Fibroblast of skin of right biceps (primary cell): ENCODE data around the gene LRRK2.
"Not testable (repeated sequence)": the region's sequence is repeated elsewhere in the genome, so short reads cannot be mapped to it uniquely, and the experiment has no call there.

Experiments
- DNase-seq: peaks from one replicate; pipeline ENCODE4 v3.0.0-alpha.2; 2013

LRRK2 gene

GRCh38 chr12:40215982-40216381 lies 8.8 kb upstream of the LRRK2 start:
- peak; percentile 6 for DNase-seq

DNA sequence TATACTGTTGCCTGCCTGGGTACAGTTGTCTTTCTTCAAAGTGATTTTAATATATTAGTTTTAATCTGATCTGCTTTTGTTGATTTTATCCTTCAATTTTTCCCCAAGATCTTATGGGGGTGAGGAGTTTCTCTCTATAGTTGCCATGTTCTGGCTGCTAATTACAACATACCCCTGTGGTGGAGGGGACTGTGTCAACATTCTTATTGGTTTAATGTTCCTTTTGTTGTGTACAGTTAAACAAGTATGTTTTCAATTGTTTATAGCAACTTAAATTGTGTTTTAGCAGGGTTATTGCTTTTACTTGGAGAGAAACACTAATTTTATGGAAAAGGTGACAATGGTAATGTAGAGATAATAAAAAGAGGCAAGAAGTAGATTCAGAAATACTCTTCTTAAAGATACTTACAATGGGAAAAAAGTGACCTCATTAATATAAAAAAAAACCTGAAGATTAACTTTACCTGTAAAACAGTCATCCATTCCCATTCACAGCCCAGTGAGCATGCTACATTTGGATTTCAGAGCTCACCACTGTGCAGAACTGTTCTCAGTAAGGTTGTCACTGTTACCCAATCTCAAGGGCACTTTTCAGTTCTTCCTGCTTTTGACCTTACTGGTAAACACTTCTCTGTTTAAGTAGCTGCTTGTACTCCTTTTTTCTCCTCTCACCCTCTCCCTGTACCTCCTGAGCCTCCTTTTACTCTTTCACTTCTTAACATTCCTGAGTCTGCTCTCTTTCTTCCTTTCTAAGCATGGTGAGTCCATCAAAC lies 8.1 kb upstream of the LRRK2 start:
- DNase-seq: no peak

DNA sequence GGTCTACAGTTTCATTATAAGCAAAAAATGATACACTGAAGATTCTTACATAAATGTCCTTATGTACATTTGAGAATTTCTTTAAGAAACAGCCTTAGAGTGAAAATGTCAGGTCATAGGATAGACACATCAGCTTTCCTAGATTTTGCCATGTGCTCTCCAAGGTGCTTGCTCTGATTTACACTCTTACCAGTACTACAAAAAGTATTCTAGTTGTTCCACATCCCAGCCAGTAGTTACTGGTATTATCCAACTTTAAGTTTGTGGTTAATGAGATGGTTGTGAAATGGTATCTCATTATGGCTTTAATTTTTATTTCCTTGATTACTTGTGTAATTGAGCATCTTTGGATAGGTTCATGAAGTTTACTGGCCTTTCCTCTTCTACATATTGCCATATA lies 5.0 kb upstream of the LRRK2 start:
- no peak for DNase-seq

GRCh38 chr12:40222247-40222646 lies 2.5 kb upstream of the LRRK2 start:
- DNase-seq: peak; percentile 15

DNA sequence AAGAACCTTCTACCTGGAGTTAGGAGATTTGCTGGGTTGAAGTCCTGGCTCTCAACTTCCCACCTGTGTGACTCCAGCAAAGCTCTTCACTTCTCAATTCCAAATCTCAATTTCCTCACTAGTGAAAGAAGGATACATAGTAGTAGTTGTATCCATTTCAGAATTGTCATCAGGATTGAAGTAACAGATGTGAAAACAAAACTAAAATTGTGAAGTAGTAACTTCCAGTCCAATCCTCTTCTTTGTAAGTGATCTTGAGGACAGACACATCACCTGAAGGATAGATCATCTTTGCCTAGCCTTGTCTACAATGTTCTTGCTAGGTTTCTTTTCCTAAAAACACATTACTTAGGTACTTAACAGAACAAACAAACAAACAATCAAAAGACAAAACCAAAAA lies 1.2 kb upstream of the LRRK2 start:
- no peak for DNase-seq

DNA sequence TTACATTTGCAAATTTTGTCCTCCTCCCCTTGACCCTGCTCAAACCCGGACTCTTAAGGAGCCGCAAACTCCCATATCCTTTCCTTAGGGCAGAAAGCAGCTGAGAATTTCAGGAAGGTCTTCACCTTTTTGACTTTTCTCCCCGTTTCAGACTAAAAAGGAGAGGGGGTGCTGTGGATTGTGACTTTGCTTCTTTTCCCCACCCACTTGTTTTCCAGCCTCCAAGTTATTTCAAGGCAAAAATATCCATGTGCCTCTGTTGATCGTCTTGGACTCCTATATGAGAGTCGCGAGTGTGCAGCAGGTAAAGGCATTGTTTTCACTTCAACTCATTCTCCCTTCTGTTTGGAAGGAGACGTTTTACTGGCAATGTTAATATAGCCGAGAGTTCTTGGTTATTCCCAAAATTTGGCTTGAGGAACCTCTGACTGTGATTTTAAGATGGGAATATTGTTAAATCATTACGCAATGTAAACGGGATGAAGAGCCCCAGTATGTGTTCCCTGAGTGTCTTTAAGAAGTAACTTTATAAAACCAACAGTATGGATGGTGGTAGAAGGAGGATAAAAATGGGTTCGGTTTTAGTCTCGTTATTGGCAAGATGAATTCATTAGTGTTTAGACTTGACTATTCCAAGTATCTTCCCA lies 663 bp downstream of the LRRK2 start:
- no peak for DNase-seq

DNA sequence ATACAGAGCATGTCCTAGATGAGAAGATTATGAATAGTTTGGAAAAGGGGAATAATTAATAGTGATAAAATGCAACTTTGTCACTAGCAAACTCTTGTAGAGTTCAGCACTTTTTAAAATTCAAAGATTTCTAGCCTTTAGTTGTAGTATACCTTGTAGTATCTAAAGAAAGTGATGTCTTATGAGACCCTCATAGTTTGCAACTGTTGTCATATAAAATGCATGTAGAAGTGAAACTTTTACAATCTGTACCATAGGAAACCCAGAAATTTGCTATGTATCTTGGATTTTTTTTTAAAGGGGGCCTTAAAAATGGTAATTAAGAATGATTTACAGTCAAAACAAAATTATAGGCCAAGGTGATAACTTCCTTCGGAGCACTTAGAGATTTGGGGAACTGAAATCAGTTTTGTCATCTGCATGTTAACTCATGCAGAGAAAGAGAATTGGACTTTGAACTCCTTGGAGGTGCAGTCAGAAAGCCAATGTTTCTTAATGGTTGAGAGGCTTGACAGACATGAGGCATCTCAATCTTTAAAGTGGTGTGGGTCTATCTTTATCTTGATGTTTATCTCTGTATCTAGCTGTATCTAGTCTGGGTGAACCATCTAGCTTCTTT lies 1.3 kb downstream of the LRRK2 start:
- DNase-seq: no peak

GRCh38 chr12:40226705-40227104 lies 1.9 kb downstream of the LRRK2 start:
- DNase-seq: peak; percentile 78

DNA sequence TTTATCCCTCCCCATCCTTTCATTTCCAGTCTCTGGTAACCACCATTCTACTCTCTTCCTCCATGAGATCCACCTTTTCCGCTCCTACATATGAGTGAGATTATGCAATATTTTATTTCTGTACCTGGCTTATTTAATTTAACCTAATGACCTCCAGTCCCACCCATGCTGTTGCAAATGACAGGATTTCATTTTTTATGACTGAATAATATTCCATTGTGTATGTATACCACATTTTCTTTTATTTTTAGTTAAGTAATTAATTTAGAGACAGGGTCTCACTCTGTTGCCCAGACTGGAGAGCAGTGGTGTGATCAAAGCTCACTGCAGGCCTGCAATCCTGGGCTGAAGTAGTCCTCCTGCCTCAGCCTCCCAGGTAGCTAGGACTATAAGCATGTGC lies 2.6 kb downstream of the LRRK2 start:
- no peak for DNase-seq

GRCh38 chr12:40228727-40229126 lies 3.9 kb downstream of the LRRK2 start:
- no peak for DNase-seq

DNA sequence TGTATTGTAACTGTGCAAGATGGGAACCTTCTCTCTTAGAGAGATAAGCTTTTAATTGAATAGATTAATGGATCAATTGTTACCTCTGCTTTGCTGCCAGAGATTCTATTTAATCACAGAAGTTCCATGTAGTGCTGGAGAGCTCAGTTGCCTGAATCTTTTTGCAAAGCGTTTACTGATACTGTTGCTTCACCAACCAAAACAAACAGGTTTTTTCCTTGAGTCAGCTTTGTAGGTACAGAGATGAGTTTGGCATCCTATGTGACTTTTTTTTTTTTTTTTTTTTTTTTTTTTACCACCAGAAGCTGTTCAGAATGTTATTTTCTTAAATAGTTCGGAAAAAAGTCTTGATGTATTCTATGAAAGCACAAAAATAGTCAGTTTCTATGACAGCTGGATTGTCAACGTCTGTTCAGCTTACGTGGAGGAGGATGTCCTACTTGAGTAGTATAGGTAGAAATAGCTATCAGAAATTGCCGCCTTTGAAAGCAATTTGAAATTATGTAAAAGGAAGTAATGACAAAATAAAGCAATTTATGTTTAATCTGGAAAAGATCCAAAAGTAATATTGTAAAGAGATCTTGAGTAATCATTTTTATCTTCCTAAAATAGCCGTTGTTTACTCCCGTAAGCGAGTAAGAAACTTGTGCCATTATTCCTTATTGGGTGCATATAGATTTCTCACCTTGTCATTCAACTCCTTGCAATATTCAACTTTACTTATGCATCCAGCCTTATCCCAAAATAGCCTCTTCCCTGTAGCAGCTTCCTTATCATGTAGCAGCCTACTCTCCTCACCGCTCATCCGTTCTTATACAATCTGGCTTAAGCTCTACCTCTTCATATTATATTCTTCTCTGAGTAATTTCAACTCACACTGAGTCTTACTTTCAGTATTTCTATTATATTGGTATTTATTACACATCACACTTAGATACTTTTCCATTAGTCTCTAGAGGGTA lies 5.2 kb downstream of the LRRK2 start:
- no peak for DNase-seq

DNA sequence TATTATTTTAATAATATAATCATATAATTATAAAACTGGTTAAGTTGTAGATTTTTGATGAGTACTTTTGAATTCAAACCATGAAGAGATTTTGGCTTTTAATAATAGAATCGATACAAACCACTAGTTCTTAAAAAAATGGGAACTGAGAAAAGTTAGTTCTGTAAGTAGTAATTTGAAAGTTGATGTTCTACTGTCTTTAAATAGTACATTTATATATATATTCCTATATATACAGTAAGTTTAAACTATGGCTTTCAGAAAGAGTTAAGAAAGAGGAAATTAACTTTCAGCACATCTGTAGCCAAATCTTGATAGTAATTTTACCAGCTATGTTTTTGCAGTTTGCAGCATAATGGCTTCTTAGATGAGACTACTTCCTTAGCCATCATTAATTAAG lies 7.8 kb downstream of the LRRK2 start:
- DNase-seq: no peak

DNA sequence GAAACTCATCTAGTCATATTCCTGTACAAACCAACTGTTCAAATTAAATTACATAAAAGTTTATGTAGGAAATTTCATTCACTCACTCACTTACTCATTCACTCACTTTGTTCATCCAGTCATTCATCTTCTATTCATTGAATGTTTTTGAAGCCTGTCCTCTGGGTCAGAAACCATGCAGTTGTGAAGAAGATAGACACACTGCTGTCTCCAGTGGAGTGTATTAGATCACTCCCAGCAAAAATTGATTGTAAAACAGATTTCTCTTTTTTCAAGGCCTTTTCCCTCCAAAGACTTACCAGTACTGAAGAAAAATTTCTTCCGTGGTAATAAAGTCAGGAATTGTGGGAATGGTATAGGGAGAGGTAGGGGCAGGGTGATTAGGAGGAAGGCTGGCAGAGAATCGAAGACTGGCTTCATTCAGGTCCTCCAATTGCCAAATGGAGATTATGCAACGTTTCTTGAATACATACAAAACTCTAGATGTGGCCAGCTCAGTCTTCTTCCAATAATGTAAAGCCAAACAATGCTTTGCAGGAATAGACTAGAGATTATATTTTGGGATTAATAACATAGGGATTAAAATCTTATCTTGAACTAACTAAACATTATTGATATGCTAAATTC lies 9.1 kb downstream of the LRRK2 start:
- DNase-seq: no peak

DNA sequence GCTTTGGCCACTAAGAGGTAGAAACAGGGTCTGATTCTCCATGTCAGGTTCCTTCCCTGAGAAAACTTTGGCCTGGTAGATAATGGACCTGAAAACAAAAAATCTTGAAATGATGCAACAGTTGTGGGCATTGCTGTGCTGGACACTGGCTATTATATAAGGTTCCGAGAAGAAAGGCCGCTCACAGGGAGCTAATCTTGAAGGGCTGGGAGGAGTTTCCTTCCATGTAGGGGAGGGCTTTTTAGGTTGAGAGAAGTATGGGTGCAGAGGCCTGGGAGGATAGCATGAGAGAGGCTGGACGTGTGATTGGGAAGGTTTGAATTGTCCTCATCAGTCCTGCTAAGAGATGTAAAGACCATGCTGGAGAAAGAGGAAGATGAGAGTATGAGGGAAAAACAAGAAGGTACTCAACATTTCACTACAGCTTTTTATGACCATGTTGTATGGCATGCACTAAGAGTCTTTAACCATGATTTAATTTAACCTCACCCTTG lies 11.6 kb downstream of the LRRK2 start:
- no peak for DNase-seq

- no peak for DNase-seq
These were observed 13.6 kb downstream of the LRRK2 start for GRCh38 chr12:40238266-40238902.

DNA sequence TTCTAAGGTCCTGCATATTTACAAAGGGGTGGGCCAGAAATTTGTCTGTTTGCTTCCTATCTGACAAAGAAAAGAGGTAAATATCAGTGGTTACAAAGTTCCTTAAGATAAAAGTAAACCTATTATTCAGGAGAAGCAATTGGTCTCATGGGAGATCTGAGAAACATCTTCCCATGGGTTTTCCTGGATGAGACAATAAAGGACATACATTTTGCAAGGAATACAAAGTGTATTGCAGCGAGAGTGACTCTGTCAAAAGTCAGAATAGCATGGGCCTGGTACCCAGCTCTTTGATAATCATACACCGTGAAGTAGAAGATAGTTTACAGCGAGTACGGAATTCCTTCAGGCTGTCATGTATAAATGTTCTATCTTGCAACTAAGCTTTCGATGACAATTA lies 14.2 kb downstream of the LRRK2 start:
- no peak for DNase-seq

- no peak for DNase-seq
These were observed 16.0 kb downstream of the LRRK2 start for GRCh38 chr12:40240779-40241178.

- no peak for DNase-seq
These were observed 16.9 kb downstream of the LRRK2 start for GRCh38 chr12:40241741-40242140.

GRCh38 chr12:40244526-40245156 lies 19.8 kb downstream of the LRRK2 start:
- DNase-seq: not testable (repeated sequence)

DNA sequence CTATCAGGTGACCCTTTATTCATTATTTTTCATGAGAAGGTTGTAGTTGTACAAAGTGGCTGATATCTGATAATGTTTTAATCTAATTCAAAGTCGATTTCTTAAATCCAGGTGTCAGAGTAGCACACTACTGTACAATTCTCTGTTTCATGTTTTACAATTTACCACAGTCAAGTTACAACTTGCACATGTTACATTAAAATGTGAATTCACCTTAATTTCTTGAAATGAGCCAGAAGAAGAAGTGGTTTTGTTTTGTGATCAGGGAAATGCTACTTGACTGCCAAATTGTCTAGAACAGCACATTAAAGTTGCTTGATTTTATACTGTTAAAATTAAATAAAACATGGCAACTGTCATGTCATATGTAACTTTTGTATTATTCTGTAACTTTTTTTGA lies 23.2 kb downstream of the LRRK2 start:
- DNase-seq: no peak

- DNase-seq: no peak
These were observed 23.9 kb downstream of the LRRK2 start for GRCh38 chr12:40248585-40249297.
